ENCODE measurements around the gene DRAP1. TPM values are rescaled to one million over a fixed set of nuclear protein-coding genes. Genes with fewer than 3 reads are reported as not detected.
A peak's percentile ranks its signal among the peaks of the same experiment; 100 is the strongest.

DRAP1 gene
- total RNA-seq, 6 donors from 2014 or later, result 60.3 to 111 (median 80.0) TPM

DNA sequence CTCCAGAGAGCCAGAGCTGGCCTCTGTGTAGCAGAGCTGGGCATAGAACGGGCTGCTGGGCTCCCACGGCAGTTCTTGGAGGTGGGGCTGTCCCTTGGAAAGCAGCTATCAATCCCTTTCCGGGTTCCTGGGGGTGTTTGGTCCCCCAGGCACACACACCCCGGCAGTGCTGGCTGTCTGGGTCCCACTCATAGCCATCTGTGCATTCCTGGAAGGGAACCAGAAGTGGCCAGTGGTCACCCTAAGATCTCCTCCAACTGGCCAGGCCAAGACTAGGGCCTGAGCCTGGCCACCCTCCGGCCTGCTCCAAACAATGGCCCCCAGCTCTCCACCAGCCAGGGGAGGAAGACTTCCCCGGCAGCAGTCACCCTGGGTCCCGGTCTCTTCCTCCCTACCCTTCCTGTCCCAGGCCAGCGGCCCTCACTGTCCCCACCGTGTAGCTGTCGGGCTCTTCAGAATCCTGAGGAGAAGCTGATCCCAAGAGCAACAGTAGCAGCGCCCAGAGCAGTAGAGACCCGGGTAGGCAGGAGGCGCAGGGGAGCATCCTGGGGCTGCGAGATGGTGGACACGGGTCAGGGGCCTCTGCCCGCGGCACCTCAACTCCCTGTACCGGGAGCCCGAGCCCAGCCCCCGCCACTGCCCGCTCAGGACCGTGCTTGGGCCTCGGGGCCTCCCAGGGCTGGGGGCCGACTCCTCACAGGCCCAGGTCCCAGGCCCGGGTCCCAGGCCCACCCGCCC, 47.2 kb upstream of the DRAP1 start:
- Histone ChIP-seq H3K9me3 (no peaks in the 10 kb centered on the region), H3K36me3 (peaks cover 0 to 38% (median 7%) of the 10 kb centered on the region in 4 donors), H3K27me3 (no peaks in the 10 kb centered on the region), H3K4me1 (peaks cover 17 to 36% (median 29%) of the 10 kb centered on the region in 4 donors), H3K27ac (peak overlapping the region; percentile 86 to 96 (median 94)), H3K4me3 (peak overlapping the region; percentile 44 to 65 (median 62))
- DNase-seq (peak in 1 of 2 donors; percentile 88), ATAC-seq (ENCODE audit: low FRiP score in 2 of 2) (peak in 1 of 2 donors; percentile 19)
- 43 to 48% methylated on average over 5 to 12 of the region's 26 CpGs for WGBS, 2 donors
- no peak for TF ChIP-seq POLR2A (IDR thresholded peaks at IDR 0.05)
- no peak for TF ChIP-seq POLR2AphosphoS5 (IDR thresholded peaks at IDR 0.05)
- no peak for TF ChIP-seq EP300 (IDR thresholded peaks at IDR 0.05)
- no peak for TF ChIP-seq CTCF (IDR thresholded peaks at IDR 0.05)

DNA sequence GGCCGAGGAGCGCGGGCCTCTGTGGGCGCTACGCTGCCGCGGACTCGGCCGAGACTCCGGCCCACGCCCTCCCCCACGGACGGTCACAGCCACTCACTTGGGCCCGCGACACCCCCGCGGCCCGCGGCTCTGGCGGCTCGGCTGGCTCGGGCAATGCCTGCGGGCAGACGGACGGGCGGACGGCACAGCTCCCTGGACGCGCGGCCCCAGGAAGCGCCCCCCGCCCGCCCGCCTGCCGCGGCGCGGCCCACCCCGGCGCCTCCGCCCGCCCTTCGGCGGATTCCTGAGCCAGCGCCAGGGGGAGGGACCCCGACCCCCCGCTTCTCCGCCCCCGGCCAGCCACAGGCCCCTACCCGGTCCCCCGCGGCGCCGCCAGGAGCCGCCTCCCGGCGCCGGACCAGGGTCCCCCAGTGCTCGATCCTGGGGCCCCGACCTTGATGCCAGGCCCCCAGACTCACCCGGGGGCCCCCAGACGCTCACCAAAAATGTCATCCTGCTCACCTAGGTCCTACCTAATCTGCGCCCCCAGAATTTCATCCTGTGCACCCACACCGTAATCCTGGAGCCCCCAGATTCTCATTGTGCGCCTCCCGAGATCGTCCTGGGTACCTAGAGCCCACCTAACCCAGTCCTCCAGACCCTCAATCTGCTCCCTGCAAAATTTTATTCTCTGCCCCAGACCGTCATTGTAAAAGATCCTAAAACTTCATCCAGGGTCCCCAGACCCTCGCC, 46.5 kb upstream of the DRAP1 start, which contains the start of gene EFEMP2:
EFEMP2 (minus strand) TSS at position 215 of the 732 bp plus-strand sequence. CDS start 446 bp downstream, outside the sequence.
- Histone ChIP-seq H3K27ac (peak within 1 kb of the TSS; percentile 86 to 96 (median 94)), H3K27me3 (no peaks in the 10 kb centered on the region), H3K4me3 (peak within 1 kb of the TSS; percentile 56 to 65 (median 62)), H3K36me3 (peaks cover 0 to 30% (median 2%) of the 10 kb centered on the region in 4 donors), H3K9me3 (no peaks in the 10 kb centered on the region), H3K4me1 (peaks cover 17 to 36% (median 29%) of the 10 kb centered on the region in 4 donors)
- 0 to 3% methylated on average over 8 to 9 of the region's 69 CpGs for WGBS, 2 donors
- DNase-seq, result peak in 1 of 2 donors; percentile 91
- TF ChIP-seq POLR2AphosphoS5 (IDR thresholded peaks at IDR 0.05) (peak in 1 of 2 donors; percentile 25), CTCF (IDR thresholded peaks at IDR 0.05) (no peak), EP300 (IDR thresholded peaks at IDR 0.05) (no peak), POLR2A (IDR thresholded peaks at IDR 0.05) (peak in 1 of 4 donors; percentile 16)
- ATAC-seq (ENCODE audit: low FRiP score in 2 of 2), result peak in 1 of 2 donors; percentile 73

DNA sequence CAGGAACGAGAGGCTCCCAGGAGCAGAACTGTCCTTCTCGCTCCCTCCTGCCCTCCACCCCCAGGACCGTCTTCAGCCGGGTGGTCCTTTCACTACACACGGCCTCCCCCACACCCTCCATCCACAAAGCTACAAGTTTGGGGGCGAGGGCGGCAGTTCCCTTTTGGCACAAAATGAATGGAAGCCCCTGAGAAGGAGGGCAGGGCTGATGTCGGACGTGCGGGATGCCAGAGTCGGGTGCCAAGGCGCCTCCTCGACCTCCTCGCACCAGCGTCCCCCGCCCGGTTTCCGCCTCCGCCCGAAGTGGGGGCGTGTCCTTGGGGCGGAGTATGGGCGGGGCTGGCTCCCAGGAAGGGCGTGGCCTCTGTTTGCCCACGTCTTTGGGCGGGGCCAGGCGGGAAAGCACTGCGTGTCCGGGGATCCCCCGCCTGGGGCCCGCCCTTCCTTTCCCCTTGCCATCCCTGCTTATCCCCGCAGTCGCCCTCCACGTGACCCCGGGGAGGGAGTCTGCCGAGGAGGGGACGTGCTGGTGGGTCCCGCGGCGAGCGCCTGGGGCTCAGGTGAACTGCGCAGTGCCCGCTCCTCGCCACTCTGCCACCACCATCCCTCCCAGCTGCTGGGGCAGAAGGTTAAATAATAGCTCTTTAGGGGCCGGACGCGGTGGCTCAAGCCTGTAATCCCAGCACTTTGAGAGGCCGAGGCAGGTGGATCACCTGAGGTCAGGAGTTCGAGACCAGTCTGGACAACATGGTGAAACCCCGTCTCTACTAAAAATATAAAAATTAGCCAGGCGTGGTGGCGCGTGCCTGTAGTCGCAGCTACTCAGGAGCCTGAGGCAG, 45.7 kb upstream of the DRAP1 start:
- Histone ChIP-seq H3K9me3 (no peaks in the 10 kb centered on the region), H3K4me1 (peaks cover 17 to 36% (median 29%) of the 10 kb centered on the region in 4 donors), H3K27me3 (no peaks in the 10 kb centered on the region), H3K36me3 (peaks cover 0 to 22% (median 2%) of the 10 kb centered on the region in 4 donors), H3K27ac (peak overlapping the region; percentile 86 to 96 (median 94)), H3K4me3 (peak overlapping the region; percentile 56 to 65 (median 62))
- TF ChIP-seq POLR2AphosphoS5 (IDR thresholded peaks at IDR 0.05), result peak; percentile 96 to 97
- TF ChIP-seq POLR2A (IDR thresholded peaks at IDR 0.05), result peak in 2 of 4 donors; percentile 78 to 87
- TF ChIP-seq EP300 (IDR thresholded peaks at IDR 0.05), result peak in 2 of 4 donors; percentile 54 to 81
- TF ChIP-seq CTCF (IDR thresholded peaks at IDR 0.05), result peak in 1 of 6 experiments; percentile 41
- WGBS, 2 donors, result 9 to 17% methylated on average over 25 to 39 of the region's 54 CpGs
- DNase-seq (peak; percentile 98 to 99), ATAC-seq (ENCODE audit: low FRiP score in 2 of 2) (peak; percentile 97)

DNA sequence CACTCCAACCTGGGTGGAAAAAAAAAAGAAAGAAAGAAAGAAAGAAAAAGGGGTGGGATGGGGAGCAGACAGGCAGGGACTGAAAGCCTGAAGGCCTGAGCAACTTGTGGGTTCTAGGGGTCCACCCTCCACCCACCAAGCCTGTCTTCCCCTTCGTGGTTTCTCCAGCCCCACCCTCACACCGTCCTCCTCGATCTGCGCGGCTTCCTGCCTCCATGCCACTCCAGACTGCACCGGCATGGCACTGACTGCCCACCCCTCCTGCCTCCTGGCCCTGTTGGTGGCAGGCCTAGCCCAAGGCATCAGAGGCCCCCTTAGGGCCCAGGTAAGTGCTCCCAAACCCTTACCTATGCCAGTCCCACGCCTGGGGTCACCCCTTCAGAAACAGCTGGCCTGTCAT, 39.6 kb upstream of the DRAP1 start, which contains the start of gene CTSW:
CTSW (plus strand) TSS at position 221 of the 400 bp plus-strand sequence; CDS start at position 239, 18 bp downstream.
- DNase-seq, result no peak
- TF ChIP-seq POLR2A (IDR thresholded peaks at IDR 0.05) (no peak), POLR2AphosphoS5 (IDR thresholded peaks at IDR 0.05) (no peak), EP300 (IDR thresholded peaks at IDR 0.05) (no peak), CTCF (IDR thresholded peaks at IDR 0.05) (no peak)
- Histone ChIP-seq H3K4me3 (peak within 1 kb of the TSS in 2 of 4 donors; percentile 11 to 29), H3K36me3 (peaks cover 6 to 26% (median 22%) of the 10 kb centered on the region in 4 donors), H3K4me1 (peaks cover 0 to 3% (median 3%) of the 10 kb centered on the region in 4 donors), H3K27me3 (no peaks in the 10 kb centered on the region), H3K9me3 (no peaks in the 10 kb centered on the region), H3K27ac (peak within 1 kb of the TSS in 2 of 4 donors; percentile 12 to 35)
- peak; percentile 36 to 37 for ATAC-seq (ENCODE audit: low FRiP score in 2 of 2)
- 28 to 38% methylated on average over 6 to 7 of the region's 7 CpGs for WGBS, 2 donors
